Parathyroid adenoma (tissue), 2 donors: ENCODE results near the gene FRRS1L.
"Not testable (repeated sequence)": the region's sequence is repeated elsewhere in the genome, so short reads cannot be mapped to it uniquely, and the experiment has no call there.

Experiments used
- H2AFZ ChIP-seq: fragments of 300-600 bp; sonication (generic); one replicate; pipeline ENCODE4 v1.7.0; 2017; ENCODE audit warnings: antibody characterized with exemption, mild to moderate bottlenecking
- H3K27ac ChIP-seq: fragments of 300-600 bp; sonication (generic); one replicate; pipeline ENCODE4 v1.7.0; 2017
- H3K27me3 ChIP-seq: fragments of 300-600 bp; sonication (generic); one replicate; pipeline ENCODE4 v1.7.0; 2017; ENCODE audit warnings: low read length; ENCODE audit not compliant: control insufficient read depth, insufficient read depth
- H3K36me3 ChIP-seq: fragments of 300-600 bp; sonication (generic); one replicate; pipeline ENCODE4 v1.7.0; 2017; ENCODE audit warnings: low read length; ENCODE audit not compliant: control insufficient read depth, insufficient read depth
- H3K4me1 ChIP-seq: fragments of 300-600 bp; sonication (generic); one replicate; pipeline ENCODE4 v1.7.0; 2017; ENCODE audit warnings: control low read depth
- H3K4me2 ChIP-seq: fragments of 300-600 bp; sonication (generic); one replicate; pipeline ENCODE4 v1.7.0; 2017; ENCODE audit warnings: low read length
- H3K4me3 ChIP-seq: fragments of 300-600 bp; sonication (generic); one replicate; pipeline ENCODE4 v1.7.0; 2017; ENCODE audit warnings: low read depth, low read length
- H3K79me2 ChIP-seq: fragments of 300-600 bp; sonication (generic); one replicate; pipeline ENCODE4 v1.7.0; 2017; ENCODE audit warnings: control low read depth
- H3K9ac ChIP-seq: fragments of 300-600 bp; sonication (generic); one replicate; pipeline ENCODE4 v1.7.0; 2017; ENCODE audit warnings: mild to moderate bottlenecking
- H3K9me3 ChIP-seq: fragments of 300-600 bp; sonication (generic); one replicate; pipeline ENCODE4 v1.7.0; 2017; ENCODE audit warnings: low read length; ENCODE audit not compliant: control insufficient read depth
- CTCF ChIP-seq: fragments of 300-600 bp; sonication (generic); IDR thresholded peaks from one replicate; pipeline ENCODE4 v1.7.0; 2017; ENCODE audit warnings: antibody characterized with exemption, mild to moderate bottlenecking
- donor health status: primary hyperparathyroidism.

FRRS1L gene

GRCh38 chr9:109132567-109133021 is 34.5 kb downstream of the FRRS1L start:
- Histone ChIP-seq H3K79me2 (no peaks in the 10 kb centered on the region), H2AFZ (no peak overlapping the region), H3K27ac (no peak overlapping the region), H3K9me3 (no peaks in the 10 kb centered on the region), H3K4me1 (no peaks in the 10 kb centered on the region), H3K4me2 (no peak overlapping the region), H3K9ac (no peak overlapping the region), H3K36me3 (no peaks in the 10 kb centered on the region), H3K4me3 (no peak overlapping the region), H3K27me3 (no peaks in the 10 kb centered on the region)
- TF ChIP-seq CTCF = no peak

DNA sequence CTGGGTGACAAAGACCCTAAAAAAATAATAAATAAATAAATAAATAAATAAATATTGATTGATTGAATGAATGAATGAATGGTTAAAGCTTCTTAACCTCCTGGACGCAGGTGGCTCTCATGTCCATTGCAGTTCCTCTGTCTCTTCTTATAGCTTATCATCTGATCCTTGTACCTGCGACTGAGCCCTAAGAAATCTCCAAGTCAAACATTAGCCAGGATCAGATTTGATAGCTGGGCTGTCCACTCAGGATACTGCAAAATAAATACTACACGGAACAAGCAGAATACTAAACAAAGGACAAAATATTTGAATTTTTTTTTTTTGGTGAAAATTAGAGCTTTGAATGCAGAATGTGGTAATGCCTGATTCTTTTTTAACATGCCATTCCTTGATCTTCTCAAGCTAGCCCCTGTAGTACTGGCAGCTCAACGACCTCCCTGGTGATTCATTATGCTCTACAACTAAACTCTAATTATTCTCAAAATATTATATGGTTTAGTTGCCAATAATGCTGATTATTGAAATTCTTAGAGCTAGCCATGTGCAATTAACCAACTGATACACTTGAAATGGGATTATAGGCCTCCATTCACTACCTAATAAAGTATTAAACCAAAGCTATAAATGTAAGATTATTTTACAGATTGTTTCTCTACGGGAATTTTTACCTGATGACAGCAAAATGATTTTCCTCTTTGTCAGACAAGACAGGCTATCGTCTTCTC is 37.4 kb downstream of the FRRS1L start:
- Histone ChIP-seq H3K27ac (no peak overlapping the region), H2AFZ (no peak overlapping the region), H3K9ac (no peak overlapping the region), H3K4me2 (no peak overlapping the region), H3K36me3 (no peaks in the 10 kb centered on the region), H3K27me3 (no peaks in the 10 kb centered on the region), H3K79me2 (no peaks in the 10 kb centered on the region), H3K4me3 (no peak overlapping the region), H3K9me3 (no peaks in the 10 kb centered on the region), H3K4me1 (no peaks in the 10 kb centered on the region)
- no peak for TF ChIP-seq CTCF

DNA sequence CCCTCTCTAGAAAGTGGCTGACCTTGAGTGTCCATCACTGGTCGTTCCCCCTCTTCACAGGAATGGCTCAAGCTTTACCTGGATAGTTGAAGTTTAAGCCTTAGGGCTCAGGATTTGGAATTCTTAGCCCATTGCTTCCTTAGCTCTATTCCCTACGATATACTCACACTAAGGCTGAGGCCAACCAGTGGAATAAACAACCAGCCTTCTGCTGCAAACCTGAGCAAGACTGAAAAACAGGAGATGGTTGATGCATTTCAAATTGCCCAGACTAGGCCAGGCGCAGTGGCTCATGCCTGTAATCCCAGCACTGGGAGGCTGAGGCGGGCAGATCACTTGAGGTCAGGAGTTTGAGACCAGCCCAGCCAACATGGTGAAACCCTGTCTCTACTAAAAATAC is 40.4 kb downstream of the FRRS1L start:
- not testable (repeated sequence) for H3K36me3 ChIP-seq, H3K9me3 ChIP-seq, H3K27ac ChIP-seq, H3K4me3 ChIP-seq, H2AFZ ChIP-seq, H3K4me2 ChIP-seq, H3K9ac ChIP-seq, H3K79me2 ChIP-seq, H3K4me1 ChIP-seq, H3K27me3 ChIP-seq

DNA sequence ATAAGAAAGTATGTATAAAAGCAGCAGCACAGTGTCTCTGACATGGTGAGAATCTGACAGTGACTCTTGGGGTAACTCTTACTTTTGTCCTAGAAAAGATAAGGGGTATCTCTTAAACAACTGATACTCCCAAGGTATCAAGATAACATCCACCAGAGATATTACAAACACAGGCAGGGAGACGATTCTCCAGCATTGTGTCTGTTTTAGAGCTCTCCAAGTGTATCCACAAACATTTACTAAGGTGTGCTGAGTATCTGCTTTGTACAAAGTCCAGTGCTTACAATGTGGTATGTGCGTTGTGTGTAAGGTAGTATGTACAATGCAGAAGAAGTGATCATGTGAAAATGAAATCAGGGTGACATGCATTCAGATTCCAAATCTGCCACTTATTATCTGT is 42.9 kb downstream of the FRRS1L start:
- Histone ChIP-seq H3K79me2 (peaks cover under 1% of the 10 kb centered on the region), H3K27ac (no peak overlapping the region), H3K4me2 (no peak overlapping the region), H3K9me3 (no peaks in the 10 kb centered on the region), H3K27me3 (no peaks in the 10 kb centered on the region), H3K4me3 (no peak overlapping the region), H3K36me3 (no peaks in the 10 kb centered on the region), H3K9ac (no peak overlapping the region), H2AFZ (no peak overlapping the region), H3K4me1 (no peaks in the 10 kb centered on the region)
- TF ChIP-seq CTCF = no peak

DNA sequence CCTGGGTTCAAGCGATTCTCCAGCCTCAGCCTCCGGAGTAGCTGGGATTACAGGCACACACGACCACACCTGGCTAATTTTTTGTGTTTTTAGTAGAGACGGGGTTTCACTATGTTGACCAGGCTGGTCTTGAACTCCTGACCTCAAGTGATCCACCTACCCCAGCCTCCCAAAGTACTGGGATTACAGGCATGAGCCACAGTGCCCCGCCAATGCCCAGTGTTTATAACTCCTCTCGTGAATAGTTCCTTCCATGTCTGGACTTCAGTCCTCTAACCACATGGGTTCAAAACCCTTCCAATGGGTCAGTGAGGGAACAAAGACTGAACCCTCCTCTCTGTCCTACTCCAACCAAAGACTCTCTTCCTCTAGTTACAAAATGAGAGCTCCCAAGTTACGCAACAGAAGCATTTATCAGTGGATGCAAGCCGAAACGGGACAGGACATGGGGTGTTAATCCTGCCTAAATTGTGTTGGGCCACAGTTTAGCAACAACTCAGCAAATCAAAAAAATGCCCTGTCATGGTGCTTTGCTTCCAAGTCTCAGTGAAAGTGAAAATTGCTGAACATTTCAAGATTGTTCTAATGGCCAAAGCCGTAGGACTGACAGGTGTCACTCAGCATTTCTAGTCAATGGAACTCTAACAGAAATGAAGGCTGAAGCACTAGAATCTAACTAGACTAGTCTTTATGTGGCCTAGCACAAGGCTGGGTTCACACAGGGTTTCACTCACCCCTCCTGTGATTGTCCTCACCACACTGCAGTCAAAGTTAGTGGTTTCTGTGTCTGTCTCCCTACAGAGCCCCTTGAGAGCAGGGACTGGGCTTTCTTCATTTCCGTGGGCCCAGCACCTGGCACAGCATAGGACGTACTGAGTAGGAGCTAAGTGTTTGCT is 44.1 kb downstream of the FRRS1L start:
- Histone ChIP-seq H3K4me1 (no peaks in the 10 kb centered on the region), H3K9ac (no peak overlapping the region), H3K27me3 (no peaks in the 10 kb centered on the region), H3K27ac (no peak overlapping the region), H3K9me3 (no peaks in the 10 kb centered on the region), H3K36me3 (no peaks in the 10 kb centered on the region), H3K4me3 (no peak overlapping the region), H2AFZ (no peak overlapping the region), H3K4me2 (no peak overlapping the region), H3K79me2 (peaks cover 8% of the 10 kb centered on the region)
- TF ChIP-seq CTCF = no peak
